Activated CD4-positive, alpha-beta T cell treated with anti-CD3 and anti-CD28 coated beads for 36 hours (primary cell): ENCODE data around the gene NMT1. TPM values are rescaled to one million over a fixed set of nuclear protein-coding genes. Genes with fewer than 3 reads are reported as not detected.
"Not testable (repeated sequence)": the region's sequence is repeated elsewhere in the genome, so short reads cannot be mapped to it uniquely, and the experiment has no call there.

ENCODE experiments used
- ATAC-seq: fragments of 200-7000 bp; cut with Tn5 transposase; one replicate; pipeline ENCODE4 v1.10.0; 2021; ENCODE audit warnings: mild to moderate bottlenecking, moderate library complexity
- CTCF ChIA-PET: fragments of 350-600 bp; sonication (Branson Sonifier 250); formaldehyde crosslinking; loops from one replicate; lab custom pipeline; 2021; ENCODE audit warnings: antibody characterized with exemption; lab: Charles Lee
- POLR2A ChIA-PET: fragments of 350-600 bp; sonication (Branson Sonifier 250); formaldehyde crosslinking; loops from one replicate; lab custom pipeline; 2021; ENCODE audit warnings: antibody characterized with exemption, inconsistent platforms; lab: Charles Lee
- DNase-seq: peaks from one replicate; pipeline ENCODE4 v3.0.0-alpha.2; 2020
- H3K27ac Mint-ChIP-seq: one replicate; pipeline ENCODE4 v1.8.0; 2021; ENCODE audit warnings: mixed read lengths
- H3K27me3 Mint-ChIP-seq: one replicate; pipeline ENCODE4 v1.8.0; 2021; ENCODE audit warnings: mixed read lengths
- H3K36me3 Mint-ChIP-seq: one replicate; pipeline ENCODE4 v1.8.0; 2021; ENCODE audit warnings: low read depth, mixed read lengths
- H3K4me1 Mint-ChIP-seq: one replicate; pipeline ENCODE4 v1.8.0; 2021; ENCODE audit warnings: mixed read lengths
- H3K4me3 Mint-ChIP-seq: one replicate; pipeline ENCODE4 v1.8.0; 2021; ENCODE audit warnings: mild to moderate bottlenecking, moderate library complexity, mixed read lengths
- H3K9me3 Mint-ChIP-seq: one replicate; pipeline ENCODE4 v1.8.0; 2021; ENCODE audit warnings: low read depth, mixed read lengths
- intact Hi-C, 2 experiments: fragments of 100-400 bp; cut with DNase I in 1 of 2; cut with micrococcal nuclease in 1 of 2; formaldehyde crosslinking; loops; one replicate each; pipeline versions ENCODE4 v1.14.2 to v1.15.1; 2022 to 2024; cut with DNase I, micrococcal nuclease
- total RNA-seq, 2 experiments: library from RNA; stranded (reverse); gene quantifications; one replicate each; pipeline ENCODE4 v1.2.3, GENCODE V29; 2021

The NMT1 gene
- total RNA-seq, 2 experiments from 2014 or later: 170 to 175 TPM

- DNase-seq (no peak), ATAC-seq (no peak)
- Mint-ChIP-seq H3K4me1 (no peaks in the 10 kb centered on the region), H3K4me3 (no peak overlapping the region), H3K9me3 (no peaks in the 10 kb centered on the region), H3K27ac (no peak overlapping the region), H3K27me3 (peaks cover 4% of the 10 kb centered on the region), H3K36me3 (no peaks in the 10 kb centered on the region)
- ChIA-PET POLR2A (no interaction called here), CTCF (interaction anchor here (2.0 kb wide), 1 partner anchor 12 kb away, joined by 11 read pairs; the partner anchor contains the start of gene ACBD4)
- intact Hi-C loops: no loop called here
These were observed 62.1 kb downstream of the NMT1 start for GRCh38 chr17:45123076-45123770.

- peaks cover 4% of the 10 kb centered on the region for H3K27me3 Mint-ChIP-seq
- DNase-seq: peak; percentile 53
- H3K9me3 Mint-ChIP-seq: no peaks in the 10 kb centered on the region
- no peaks in the 10 kb centered on the region for H3K36me3 Mint-ChIP-seq
- ChIA-PET CTCF (interaction anchor here (2.0 kb wide), 1 partner anchor 11 kb away, joined by 11 read pairs; the partner anchor contains the start of gene ACBD4), POLR2A (interaction anchor here (0.6 kb wide), 1 partner anchor 27 kb away, joined by 3 read pairs; no protein-coding TSS in a partner anchor)
- intact Hi-C loops: no loop called here
- no peak overlapping the region for H3K27ac Mint-ChIP-seq
- no peaks in the 10 kb centered on the region for H3K4me1 Mint-ChIP-seq
- no peak overlapping the region for H3K4me3 Mint-ChIP-seq
- ATAC-seq: peak; percentile 91
These were observed 63.0 kb downstream of the NMT1 start for GRCh38 chr17:45123930-45124796.

GRCh38 chr17:45124797-45125122, 63.6 kb downstream of the NMT1 start:
- ATAC-seq, DNase-seq, H3K4me3 Mint-ChIP-seq, H3K4me1 Mint-ChIP-seq, POLR2A ChIA-PET, intact Hi-C loops, H3K27ac Mint-ChIP-seq, H3K36me3 Mint-ChIP-seq, H3K27me3 Mint-ChIP-seq, H3K9me3 Mint-ChIP-seq: not testable (repeated sequence)
- CTCF ChIA-PET: interaction anchor here (2.0 kb wide), 1 partner anchor 10 kb away, joined by 11 read pairs; the partner anchor contains the start of gene ACBD4

- ATAC-seq (no peak), DNase-seq (no peak)
- H3K4me1 Mint-ChIP-seq: no peaks in the 10 kb centered on the region
- peaks cover 4% of the 10 kb centered on the region for H3K27me3 Mint-ChIP-seq
- no peak overlapping the region for H3K27ac Mint-ChIP-seq
- CTCF ChIA-PET: interaction anchor here (2.3 kb wide), 1 partner anchor 10 kb away, joined by 9 read pairs; the partner anchor contains the start of gene ACBD4
- no peaks in the 10 kb centered on the region for H3K36me3 Mint-ChIP-seq
- no peaks in the 10 kb centered on the region for H3K9me3 Mint-ChIP-seq
- H3K4me3 Mint-ChIP-seq: no peak overlapping the region
- POLR2A ChIA-PET: no interaction called here
- intact Hi-C loops: no loop called here
These were observed 64.4 kb downstream of the NMT1 start for GRCh38 chr17:45125509-45125908.

DNA sequence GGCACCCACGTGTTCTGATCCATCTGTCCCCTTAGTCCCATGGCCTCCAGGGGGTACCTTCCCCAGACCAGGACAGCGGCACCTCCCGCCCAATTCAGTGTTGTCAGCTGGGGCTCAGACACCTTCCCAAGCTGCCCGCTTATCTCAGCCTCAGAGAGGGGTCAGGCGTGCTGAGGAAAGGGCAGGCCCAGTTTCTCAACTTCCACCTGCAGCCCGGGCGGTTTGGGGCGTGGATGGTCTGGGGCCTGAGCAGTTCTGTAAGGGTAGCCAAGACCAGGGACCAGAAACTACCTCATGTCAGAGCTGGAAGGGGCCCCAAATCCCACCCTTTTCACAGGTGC, 66.1 kb downstream of the NMT1 start:
- Mint-ChIP-seq H3K4me3 (no peak overlapping the region), H3K27me3 (peaks cover 3% of the 10 kb centered on the region), H3K4me1 (no peaks in the 10 kb centered on the region), H3K9me3 (no peaks in the 10 kb centered on the region), H3K27ac (no peak overlapping the region), H3K36me3 (no peaks in the 10 kb centered on the region)
- DNase-seq: no peak
- CTCF ChIA-PET: interaction anchor here (0.6 to 2.3 kb wide), 3 partner anchors 8 to 217 kb away, joined by 3 to 9 read pairs (median 4); partner anchors contain the start of gene ACBD4
- intact Hi-C loops: no loop called here
- no peak for ATAC-seq
- POLR2A ChIA-PET: no interaction called here

- Mint-ChIP-seq H3K27me3 (peaks cover 3% of the 10 kb centered on the region), H3K27ac (no peak overlapping the region), H3K9me3 (no peaks in the 10 kb centered on the region), H3K36me3 (no peaks in the 10 kb centered on the region), H3K4me3 (no peak overlapping the region), H3K4me1 (no peaks in the 10 kb centered on the region)
- ATAC-seq (no peak), DNase-seq (no peak)
- CTCF ChIA-PET: interaction anchor here (0.6 to 2.3 kb wide), 2 partner anchors 8 to 217 kb away, joined by 4 to 9 read pairs; partner anchors contain the start of gene ACBD4
- intact Hi-C loops: no loop called here
- POLR2A ChIA-PET: no interaction called here
These were observed 66.6 kb downstream of the NMT1 start for GRCh38 chr17:45127548-45128300.

- Mint-ChIP-seq H3K9me3 (no peaks in the 10 kb centered on the region), H3K27me3 (peaks cover 3% of the 10 kb centered on the region), H3K36me3 (no peaks in the 10 kb centered on the region), H3K4me1 (no peaks in the 10 kb centered on the region), H3K4me3 (no peak overlapping the region), H3K27ac (no peak overlapping the region)
- POLR2A ChIA-PET: no interaction called here
- ATAC-seq (no peak), DNase-seq (no peak)
- intact Hi-C loops: no loop called here
- CTCF ChIA-PET: interaction anchor here (1.5 kb wide), 1 partner anchor 9 kb away, joined by 3 read pairs; no protein-coding TSS in a partner anchor
These were observed 67.2 kb downstream of the NMT1 start for GRCh38 chr17:45128331-45128730.

DNA sequence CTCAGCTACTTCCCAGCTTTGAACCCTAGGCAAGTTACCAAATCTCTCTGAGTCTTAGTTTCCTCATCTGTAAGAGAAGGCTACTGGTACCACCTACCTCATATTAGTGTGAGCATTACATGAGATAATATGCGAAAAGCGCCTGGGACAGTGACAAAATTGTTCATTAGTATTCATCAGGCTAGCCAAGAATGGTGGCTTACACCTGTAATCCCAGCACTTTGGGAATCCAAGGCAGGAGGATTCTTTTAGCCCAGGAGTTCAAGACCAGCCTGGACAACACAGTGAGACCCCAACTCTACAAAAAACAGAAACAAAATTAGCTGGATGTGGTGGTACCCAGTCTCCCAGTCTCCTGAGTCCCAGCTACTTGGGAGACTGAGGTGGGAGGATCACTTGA, 67.9 kb downstream of the NMT1 start:
- Mint-ChIP-seq H3K4me3 (no peak overlapping the region), H3K27me3 (peaks cover 3% of the 10 kb centered on the region), H3K27ac (no peak overlapping the region), H3K4me1 (peaks cover 2% of the 10 kb centered on the region), H3K9me3 (no peaks in the 10 kb centered on the region), H3K36me3 (no peaks in the 10 kb centered on the region)
- ChIA-PET POLR2A (interaction anchor here (0.6 kb wide), 1 partner anchor 91 kb away, joined by 3 read pairs; no protein-coding TSS in a partner anchor), CTCF (interaction anchor here (0.9 to 2.3 kb wide), 3 partner anchors 10 to 90 kb away, joined by 3 to 10 read pairs (median 3); no protein-coding TSS in a partner anchor)
- intact Hi-C loops: no loop called here
- ATAC-seq (no peak), DNase-seq (no peak)

DNA sequence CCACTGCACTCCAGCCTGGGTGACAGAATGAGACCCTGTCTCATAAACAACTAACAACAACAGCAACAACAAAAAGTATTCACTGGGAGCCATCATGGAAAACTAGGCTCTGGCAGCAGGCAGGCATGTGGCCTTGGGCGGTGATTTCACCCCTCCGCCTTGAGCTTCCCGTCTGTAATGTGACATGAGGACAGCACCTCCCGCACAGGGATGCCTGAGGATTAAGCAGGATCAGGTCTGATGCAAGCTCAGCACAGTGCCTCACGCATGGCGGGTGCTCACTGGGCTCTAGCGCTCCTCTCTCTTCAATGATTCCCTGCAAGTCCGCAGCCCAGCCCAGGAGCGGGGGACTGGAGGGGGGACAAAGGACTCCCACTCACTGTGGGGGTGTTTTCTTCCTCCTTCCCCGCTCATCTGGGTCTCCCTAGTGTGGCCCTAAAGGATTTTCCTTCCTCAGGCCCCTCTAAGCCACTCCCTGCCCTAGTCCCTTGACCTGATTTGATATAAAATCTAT, 68.4 kb downstream of the NMT1 start:
- intact Hi-C loops: no loop called here
- H3K9me3 Mint-ChIP-seq: no peaks in the 10 kb centered on the region
- CTCF ChIA-PET: interaction anchor here (0.9 to 2.3 kb wide), 3 partner anchors 11 to 90 kb away, joined by 3 to 10 read pairs (median 3); no protein-coding TSS in a partner anchor
- ATAC-seq: no peak
- no peak for DNase-seq
- no peak overlapping the region for H3K27ac Mint-ChIP-seq
- POLR2A ChIA-PET: interaction anchor here (0.6 kb wide), 1 partner anchor 91 kb away, joined by 3 read pairs; no protein-coding TSS in a partner anchor
- H3K27me3 Mint-ChIP-seq: peaks cover 3% of the 10 kb centered on the region
- no peaks in the 10 kb centered on the region for H3K36me3 Mint-ChIP-seq
- H3K4me1 Mint-ChIP-seq: peaks cover 2% of the 10 kb centered on the region
- H3K4me3 Mint-ChIP-seq: no peak overlapping the region

GRCh38 chr17:45129940-45130680, 69.0 kb downstream of the NMT1 start:
- no peak for ATAC-seq
- Mint-ChIP-seq H3K9me3 (no peaks in the 10 kb centered on the region), H3K36me3 (no peaks in the 10 kb centered on the region), H3K27me3 (peaks cover 3% of the 10 kb centered on the region), H3K4me3 (no peak overlapping the region), H3K27ac (no peak overlapping the region), H3K4me1 (peaks cover 3% of the 10 kb centered on the region)
- CTCF ChIA-PET: interaction anchor here (0.5 to 2.3 kb wide), 3 partner anchors 11 to 68 kb away, joined by 3 to 10 read pairs (median 3); no protein-coding TSS in a partner anchor
- DNase-seq: no peak
- intact Hi-C loops: loop anchor here in 1 of 2 experiments (5.0 to 10.0 kb wide), 2 partner anchors 208 to 355 kb away; no protein-coding TSS in a partner anchor
- POLR2A ChIA-PET: no interaction called here
